Stomach (tissue), 9 donors: ENCODE measurements around the gene GAK. TPM values are rescaled to one million over a fixed set of nuclear protein-coding genes. Genes with fewer than 3 reads are reported as not detected.

Experiments
- DNase-seq, 2 donors: peaks; one replicate each; pipeline versions ENCODE4 v3.0.0 to v3.0.0-alpha.2; 2013 to 2019
- H3K27ac ChIP-seq, 5 donors: fragments of 200-600 bp in 4 of 5; sonication (generic) in 4 of 5; one replicate each; pipeline ENCODE4 v1.5.1; 2013 to 2019; ENCODE audit warnings: mild to moderate bottlenecking in 1 of 5, moderate library complexity in 1 of 5
- H3K27me3 ChIP-seq, 3 donors: fragments of 200-600 bp; sonication (generic); one replicate each; pipeline ENCODE4 v1.5.1; 2017 to 2019; ENCODE audit warnings: mixed run types in 1 of 3
- H3K36me3 ChIP-seq, 4 donors: fragments of 200-600 bp; sonication (generic); 1 replicate in 3 of 4; 2 replicates in 1 of 4; pipeline ENCODE4 v1.5.1; 2016 to 2019
- H3K4me1 ChIP-seq, 4 donors: fragments of 200-600 bp; sonication (generic); one replicate each; pipeline ENCODE4 v1.5.1; 2016 to 2019
- H3K4me3 ChIP-seq, 4 donors: fragments of 200-600 bp; sonication (generic) in 3 of 4; one replicate each; pipeline ENCODE4 v1.5.1; 2016 to 2019; ENCODE audit warnings: mild to moderate bottlenecking in 1 of 4
- H3K9me3 ChIP-seq, 4 donors: fragments of 200-600 bp; sonication (generic); one replicate each; pipeline ENCODE4 v1.5.1; 2016 to 2019
- EP300 ChIP-seq: sonication (generic); formaldehyde crosslinking; IDR thresholded peaks from one replicate; pipeline ENCODE4 v1.6.1; 2017; ENCODE audit warnings: antibody characterized with exemption
- POLR2A ChIP-seq, 4 donors: fragments of 450-650 bp; IDR thresholded peaks; one replicate each; pipeline ENCODE4 v1.6.1; 2016; ENCODE audit warnings: antibody characterized with exemption in 4 of 4, control low read depth in 2 of 4, mild to moderate bottlenecking in 1 of 4, moderate library complexity in 1 of 4
- POLR2AphosphoS5 ChIP-seq, 3 donors: sonication (generic); formaldehyde crosslinking; IDR thresholded peaks; one replicate each; pipeline ENCODE4 v1.6.1; 2016; ENCODE audit warnings: antibody characterized with exemption in 3 of 3
- WGBS, 5 donors: extraction: QIAGEN DNeasy Blood & Tissue Kit in 3 of 5; methylation state at CpG; one replicate each; pipeline versions ENCODE4 v1.1.5 to v1.1.7; 2013 to 2018; 5-methylcytosine and 5-hydroxymethylcytosine counted together
- intact Hi-C: fragments of 100-400 bp; cut with DNase I; formaldehyde crosslinking; loops from one replicate; pipeline ENCODE4 v1.15.1; 2023; ENCODE audit warnings: low total_unique reads
- polyA plus RNA-seq, 3 donors: library from polyadenylated mRNA; stranded (reverse); fragments of 200-250 nt; gene quantifications; one replicate each; pipeline ENCODE4 v1.2.3, GENCODE V29; 2013
- total RNA-seq, 5 donors: library from RNA; depleted of rRNA; stranded (reverse); fragments of >200 nt; gene quantifications; one replicate each; pipeline versions ENCODE4 v1.1.0 to v1.2.3, GENCODE V29; 2014 to 2016
- TF ChIP-seq, protein P1 (sequence below), 7 experiments: fragments of 450-650 bp in 4 of 7; fragments of 200-600 bp in 3 of 7; sonication (generic) in 3 of 7; IDR thresholded peaks; one replicate each; pipeline ENCODE4 v1.5.1; 2016 to 2019; ENCODE audit warnings: antibody characterized with exemption in 7 of 7, control low read depth in 2 of 7, mild to moderate bottlenecking in 1 of 7
- donor health status: healthy with polysubstance abuse.
- donor health status: Bipolar disorder and iron deficiency.
- donor health status: healthy.

The GAK gene
- total and polyA plus RNA-seq, 8 donors = 71.8 to 503 (median 157) TPM

DNA sequence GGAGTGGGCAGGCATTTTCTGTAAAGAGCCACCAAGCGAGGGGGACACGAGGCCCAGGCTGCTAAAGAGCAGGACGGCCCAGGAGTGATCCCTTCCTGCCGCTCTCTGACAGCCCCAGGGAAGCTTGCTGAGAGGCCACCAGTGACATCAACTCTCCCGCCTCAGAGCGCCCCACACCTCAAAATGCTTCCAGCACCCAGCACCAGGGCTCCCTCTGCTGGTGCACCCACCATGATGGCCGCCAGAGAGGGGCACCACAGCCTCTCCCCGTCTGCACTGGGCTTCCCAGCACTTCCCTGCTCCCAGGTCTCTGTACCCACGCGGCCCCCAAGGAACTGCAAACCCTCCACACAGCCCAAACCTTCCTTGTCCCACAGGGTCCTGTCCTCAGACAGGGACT lies 40.4 kb downstream of the GAK start:
- Histone ChIP-seq H3K36me3 (peaks cover 69 to 100% (median 100%) of the 10 kb centered on the region in 4 donors), H3K4me1 (no peaks in the 10 kb centered on the region), H3K27me3 (no peaks in the 10 kb centered on the region), H3K27ac (no peak overlapping the region), H3K9me3 (no peaks in the 10 kb centered on the region), H3K4me3 (no peak overlapping the region)
- TF ChIP-seq, protein P1, sequence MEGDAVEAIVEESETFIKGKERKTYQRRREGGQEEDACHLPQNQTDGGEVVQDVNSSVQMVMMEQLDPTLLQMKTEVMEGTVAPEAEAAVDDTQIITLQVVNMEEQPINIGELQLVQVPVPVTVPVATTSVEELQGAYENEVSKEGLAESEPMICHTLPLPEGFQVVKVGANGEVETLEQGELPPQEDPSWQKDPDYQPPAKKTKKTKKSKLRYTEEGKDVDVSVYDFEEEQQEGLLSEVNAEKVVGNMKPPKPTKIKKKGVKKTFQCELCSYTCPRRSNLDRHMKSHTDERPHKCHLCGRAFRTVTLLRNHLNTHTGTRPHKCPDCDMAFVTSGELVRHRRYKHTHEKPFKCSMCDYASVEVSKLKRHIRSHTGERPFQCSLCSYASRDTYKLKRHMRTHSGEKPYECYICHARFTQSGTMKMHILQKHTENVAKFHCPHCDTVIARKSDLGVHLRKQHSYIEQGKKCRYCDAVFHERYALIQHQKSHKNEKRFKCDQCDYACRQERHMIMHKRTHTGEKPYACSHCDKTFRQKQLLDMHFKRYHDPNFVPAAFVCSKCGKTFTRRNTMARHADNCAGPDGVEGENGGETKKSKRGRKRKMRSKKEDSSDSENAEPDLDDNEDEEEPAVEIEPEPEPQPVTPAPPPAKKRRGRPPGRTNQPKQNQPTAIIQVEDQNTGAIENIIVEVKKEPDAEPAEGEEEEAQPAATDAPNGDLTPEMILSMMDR (IDR thresholded peaks at IDR 0.05) = no peak
- TF ChIP-seq POLR2A (IDR thresholded peaks at IDR 0.05) (no peak), EP300 (no peak), POLR2AphosphoS5 (IDR thresholded peaks at IDR 0.05) (no peak)
- intact Hi-C loops = no loop called here
- DNase-seq = no peak
- WGBS, 5 donors = 80 to 93% (median 89%) methylated on average over 1 to 10 of the region's 10 CpGs

DNA sequence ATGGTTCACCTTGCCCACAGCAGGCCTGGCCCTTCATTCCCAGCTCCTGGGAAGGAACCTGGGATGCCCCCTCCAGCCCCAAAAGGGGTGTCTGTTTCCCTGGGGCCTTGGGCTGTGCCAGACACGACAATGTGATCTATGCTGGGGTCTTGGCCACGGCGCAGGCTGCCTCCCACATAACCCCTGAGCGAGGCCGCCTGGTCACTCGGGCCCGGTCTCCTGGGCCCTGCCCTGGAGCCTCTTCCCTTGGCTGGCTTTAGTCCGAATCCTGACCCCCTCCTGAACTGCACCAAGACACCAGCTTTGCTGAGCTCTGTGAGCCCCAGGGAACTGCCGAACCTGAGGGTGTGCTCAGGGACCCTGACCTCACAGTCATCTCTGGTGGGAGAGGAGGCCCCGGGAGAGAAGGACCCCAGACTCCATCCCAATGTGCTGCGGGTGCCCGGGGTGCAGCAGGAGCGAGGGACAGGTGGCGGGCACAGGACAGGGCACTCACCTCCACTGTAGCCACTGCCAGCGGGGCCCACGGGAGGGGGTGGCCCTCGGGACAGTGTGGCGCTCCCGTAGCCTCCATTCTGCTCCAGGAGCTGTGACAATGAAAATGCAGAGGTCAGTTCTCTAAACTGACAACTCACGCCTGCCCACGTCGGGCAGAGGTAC lies 42.0 kb downstream of the GAK start:
- Histone ChIP-seq H3K4me3 (no peak overlapping the region), H3K27me3 (no peaks in the 10 kb centered on the region), H3K36me3 (peaks cover 68 to 100% (median 100%) of the 10 kb centered on the region in 4 donors), H3K4me1 (no peaks in the 10 kb centered on the region), H3K27ac (no peak overlapping the region), H3K9me3 (no peaks in the 10 kb centered on the region)
- intact Hi-C loops = no loop called here
- TF ChIP-seq POLR2A (IDR thresholded peaks at IDR 0.05) (no peak), EP300 (no peak), POLR2AphosphoS5 (IDR thresholded peaks at IDR 0.05) (no peak)
- TF ChIP-seq, protein P1 (IDR thresholded peaks at IDR 0.05) = no peak
- DNase-seq = no peak
- WGBS, 5 donors = 93 to 97% (median 96%) methylated on average over 10 to 22 of the region's 22 CpGs

DNA sequence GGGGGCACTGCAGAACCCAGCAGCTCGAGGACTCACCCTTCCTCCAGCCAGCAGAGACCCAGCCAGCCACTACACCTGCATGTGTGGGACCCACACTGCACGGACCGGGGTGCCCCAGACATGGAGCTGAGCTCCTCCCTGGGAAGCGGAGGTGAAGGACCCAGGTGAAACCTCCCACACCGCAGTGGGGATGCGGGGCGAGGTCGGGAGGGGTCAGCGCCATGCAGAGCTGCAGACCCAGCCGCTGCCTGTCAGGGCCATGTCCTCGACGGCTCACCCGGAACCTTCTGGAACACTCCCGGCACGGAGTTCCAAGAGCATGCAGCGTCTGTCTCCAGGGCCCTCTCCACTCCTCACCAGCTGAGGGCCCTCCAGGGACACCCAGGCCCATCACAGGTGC lies 42.6 kb downstream of the GAK start:
- TF ChIP-seq, protein P1 (IDR thresholded peaks at IDR 0.05) = no peak
- no peak for TF ChIP-seq POLR2AphosphoS5 (IDR thresholded peaks at IDR 0.05)
- TF ChIP-seq POLR2A (IDR thresholded peaks at IDR 0.05) = no peak
- TF ChIP-seq EP300 = no peak
- intact Hi-C loops = no loop called here
- Histone ChIP-seq H3K4me1 (no peaks in the 10 kb centered on the region), H3K4me3 (no peak overlapping the region), H3K27me3 (no peaks in the 10 kb centered on the region), H3K36me3 (peaks cover 71 to 100% (median 100%) of the 10 kb centered on the region in 4 donors), H3K27ac (no peak overlapping the region), H3K9me3 (no peaks in the 10 kb centered on the region)
- 93 to 98% (median 95%) methylated on average over 13 to 16 of the region's 16 CpGs for WGBS, 5 donors
- no peak for DNase-seq

DNA sequence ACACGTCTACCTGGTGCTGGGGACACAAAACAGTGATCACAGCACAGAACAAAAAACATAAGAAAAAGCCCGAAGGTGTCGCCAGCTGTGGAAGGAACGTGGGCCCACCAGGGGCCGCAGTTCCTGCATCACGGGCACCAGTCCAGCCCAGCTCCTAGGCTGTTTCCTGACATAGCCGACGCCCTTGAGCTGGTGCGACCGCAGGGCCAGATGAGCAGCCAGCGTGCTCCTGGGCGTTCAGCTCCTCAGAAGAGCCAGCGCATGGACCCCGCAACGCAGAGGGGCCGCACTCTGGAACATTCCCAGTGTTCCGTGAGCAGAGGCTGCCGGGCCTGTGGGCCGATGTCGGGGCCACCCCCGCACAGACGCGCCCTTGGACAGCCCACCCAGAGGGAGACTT lies 44.1 kb downstream of the GAK start:
- no peak overlapping the region for H3K4me3 ChIP-seq
- 92 to 97% (median 94%) methylated on average over 23 of the region's 23 CpGs for WGBS, 5 donors
- peaks cover 70 to 100% (median 100%) of the 10 kb centered on the region in 4 donors for H3K36me3 ChIP-seq
- no peaks in the 10 kb centered on the region for H3K4me1 ChIP-seq
- DNase-seq = no peak
- no peaks in the 10 kb centered on the region for H3K9me3 ChIP-seq
- H3K27me3 ChIP-seq = no peaks in the 10 kb centered on the region
- H3K27ac ChIP-seq = no peak overlapping the region
- TF ChIP-seq POLR2AphosphoS5 (IDR thresholded peaks at IDR 0.05) = no peak
- TF ChIP-seq, protein P1 (IDR thresholded peaks at IDR 0.05) = no peak
- TF ChIP-seq POLR2A (IDR thresholded peaks at IDR 0.05) = no peak
- intact Hi-C loops = no loop called here
